Cerebellar cortex (tissue), 1 donor: ENCODE data around the gene ATP8B3.

Source experiments
- DNase-seq: peaks from one replicate; pipeline ENCODE4 v3.0.0-alpha.2; 2015; ENCODE audit warnings: low spot score

The ATP8B3 gene

GRCh38 chr19:1836458-1837221 lies 24.6 kb upstream of the ATP8B3 start:
- no peak for DNase-seq

- DNase-seq, result no peak
These were observed 21.5 kb upstream of the ATP8B3 start for GRCh38 chr19:1833540-1833939.

GRCh38 chr19:1832046-1832663 lies 20.1 kb upstream of the ATP8B3 start:
- no peak for DNase-seq

GRCh38 chr19:1830978-1831377 lies 18.9 kb upstream of the ATP8B3 start:
- no peak for DNase-seq

- no peak for DNase-seq
These were observed 18.5 kb upstream of the ATP8B3 start for GRCh38 chr19:1830568-1830967.

GRCh38 chr19:1829958-1830357 lies 17.9 kb upstream of the ATP8B3 start:
- no peak for DNase-seq

GRCh38 chr19:1828279-1829238 lies 16.5 kb upstream of the ATP8B3 start:
- no peak for DNase-seq

- no peak for DNase-seq
These were observed 15.6 kb upstream of the ATP8B3 start for GRCh38 chr19:1827566-1828278.

GRCh38 chr19:1826557-1827521 lies 14.8 kb upstream of the ATP8B3 start:
- peak; percentile 34 for DNase-seq

GRCh38 chr19:1825909-1826556 lies 14.0 kb upstream of the ATP8B3 start:
- peak; percentile 77 for DNase-seq

GRCh38 chr19:1824252-1824622 lies 12.2 kb upstream of the ATP8B3 start:
- no peak for DNase-seq

- no peak for DNase-seq
These were observed 11.6 kb upstream of the ATP8B3 start for GRCh38 chr19:1823539-1824251.

GRCh38 chr19:1823020-1823419 lies 10.9 kb upstream of the ATP8B3 start:
- no peak for DNase-seq

- peak; percentile 69 for DNase-seq
These were observed 10.1 kb upstream of the ATP8B3 start for GRCh38 chr19:1822210-1822609.

GRCh38 chr19:1819341-1820255 lies 7.5 kb upstream of the ATP8B3 start:
- DNase-seq, result no peak

GRCh38 chr19:1818549-1819195 lies 6.6 kb upstream of the ATP8B3 start:
- DNase-seq, result no peak

- DNase-seq, result no peak
These were observed 5.6 kb upstream of the ATP8B3 start for GRCh38 chr19:1817553-1818179.
